Breast epithelium (tissue), 4 donors: ENCODE data around the gene RANBP1. TPM values are rescaled to one million over a fixed set of nuclear protein-coding genes. Genes with fewer than 3 reads are reported as not detected.

Source experiments
- DNase-seq, 2 donors: peaks; one replicate each; pipeline ENCODE4 v3.0.0-alpha.2; 2019; ENCODE audit warnings: low spot score in 2 of 2
- H3K27ac ChIP-seq, 2 donors: fragments of 200-600 bp; sonication (generic) in 1 of 2; one replicate each; pipeline ENCODE4 v1.5.1; 2016 to 2019; ENCODE audit warnings: mild to moderate bottlenecking in 1 of 2
- H3K27me3 ChIP-seq, 2 donors: fragments of 200-600 bp; sonication (generic) in 1 of 2; one replicate each; pipeline versions ENCODE4 v1.5.1 to v1.6.0; 2017 to 2019; ENCODE audit warnings: control low read depth in 1 of 2, mild to moderate bottlenecking in 1 of 2
- H3K36me3 ChIP-seq: fragments of 200-600 bp; one replicate; pipeline ENCODE4 v1.5.1; 2019
- H3K4me1 ChIP-seq, 2 donors: fragments of 200-600 bp; sonication (generic); one replicate each; pipeline ENCODE4 v1.5.1; 2016 to 2019; ENCODE audit warnings: control low read depth in 1 of 2
- H3K4me3 ChIP-seq, 3 donors: fragments of 200-600 bp; sonication (generic); 1 replicate in 2 of 3; 2 replicates in 1 of 3; pipeline ENCODE4 v1.5.1; 2016 to 2019; ENCODE audit warnings: mild to moderate bottlenecking in 3 of 3, moderate library complexity in 2 of 3
- H3K9me3 ChIP-seq, 2 donors: fragments of 200-600 bp; sonication (generic) in 1 of 2; one replicate each; pipeline ENCODE4 v1.5.1; 2016 to 2019; ENCODE audit warnings: control low read depth in 1 of 2
- CTCF ChIP-seq, 3 donors: fragments of 450-650 bp; IDR thresholded peaks; one replicate each; pipeline ENCODE4 v1.5.1; 2016 to 2017; ENCODE audit warnings: antibody characterized with exemption in 3 of 3, mild to moderate bottlenecking in 3 of 3, moderate library complexity in 3 of 3
- POLR2A ChIP-seq: fragments of 450-650 bp; IDR thresholded peaks from one replicate; pipeline ENCODE4 v1.6.1; 2016; ENCODE audit warnings: antibody characterized with exemption, mild to moderate bottlenecking, moderate library complexity
- POLR2AphosphoS5 ChIP-seq, 3 donors: sonication (generic); formaldehyde crosslinking; IDR thresholded peaks; one replicate each; pipeline ENCODE4 v1.6.1; 2017; ENCODE audit warnings: antibody characterized with exemption in 3 of 3
- intact Hi-C: fragments of 100-400 bp; cut with DNase I; formaldehyde crosslinking; loops from one replicate; pipeline ENCODE4 v1.15.1; 2023; ENCODE audit warnings: low total_unique reads
- total RNA-seq, 3 donors: library from RNA; depleted of rRNA; stranded (reverse); fragments of >200 nt; gene quantifications; one replicate each; pipeline ENCODE4 v1.1.0, GENCODE V29; 2016

RANBP1 gene
- total RNA-seq, 3 donors from 2014 or later, result 131 to 202 (median 146) TPM

GRCh38 chr22:20156042-20156389 is 40.1 kb downstream of the RANBP1 start:
- Histone ChIP-seq H3K27me3 (peaks cover 0 to 8% of the 10 kb centered on the region in 2 donors), H3K27ac (no peak overlapping the region), H3K36me3 (no peaks in the 10 kb centered on the region), H3K9me3 (no peaks in the 10 kb centered on the region), H3K4me1 (no peaks in the 10 kb centered on the region), H3K4me3 (no peak overlapping the region)
- intact Hi-C loops, result no loop called here
- no peak for DNase-seq
- no peak for TF ChIP-seq POLR2AphosphoS5 (IDR thresholded peaks at IDR 0.05)
- no peak for TF ChIP-seq POLR2A
- TF ChIP-seq CTCF (IDR thresholded peaks at IDR 0.05), result no peak

GRCh38 chr22:20156611-20157429 is 40.9 kb downstream of the RANBP1 start:
- no peak overlapping the region for H3K4me3 ChIP-seq
- peaks cover 0 to 8% of the 10 kb centered on the region in 2 donors for H3K27me3 ChIP-seq
- no peaks in the 10 kb centered on the region for H3K9me3 ChIP-seq
- H3K4me1 ChIP-seq, result no peaks in the 10 kb centered on the region
- intact Hi-C loops, result no loop called here
- DNase-seq, result peak; percentile 83 to 90
- H3K27ac ChIP-seq, result no peak overlapping the region
- H3K36me3 ChIP-seq, result no peaks in the 10 kb centered on the region
- no peak for TF ChIP-seq POLR2AphosphoS5 (IDR thresholded peaks at IDR 0.05)
- TF ChIP-seq CTCF (IDR thresholded peaks at IDR 0.05), result peak; percentile 99 to 100 (median 99)

- no peaks in the 10 kb centered on the region for H3K36me3 ChIP-seq
- intact Hi-C loops, result loop anchor here (2.0 kb wide), 1 partner anchor 127 kb away; no protein-coding TSS in a partner anchor
- no peaks in the 10 kb centered on the region for H3K9me3 ChIP-seq
- TF ChIP-seq POLR2AphosphoS5 (IDR thresholded peaks at IDR 0.05) (no peak), POLR2A (no peak), CTCF (IDR thresholded peaks at IDR 0.05) (no peak)
- H3K4me3 ChIP-seq, result no peak overlapping the region
- H3K4me1 ChIP-seq, result no peaks in the 10 kb centered on the region
- no peak overlapping the region for H3K27ac ChIP-seq
- peaks cover 0 to 8% of the 10 kb centered on the region in 2 donors for H3K27me3 ChIP-seq
- no peak for DNase-seq
Measured at GRCh38 chr22:20157430-20158183, 41.7 kb downstream of the RANBP1 start.

- no peak overlapping the region for H3K27ac ChIP-seq
- H3K27me3 ChIP-seq, result peaks cover 0 to 8% of the 10 kb centered on the region in 2 donors
- H3K9me3 ChIP-seq, result no peaks in the 10 kb centered on the region
- H3K4me1 ChIP-seq, result no peaks in the 10 kb centered on the region
- intact Hi-C loops, result loop anchor here (2.0 kb wide), 1 partner anchor 126 kb away; no protein-coding TSS in a partner anchor
- TF ChIP-seq POLR2A (no peak), CTCF (IDR thresholded peaks at IDR 0.05) (no peak), POLR2AphosphoS5 (IDR thresholded peaks at IDR 0.05) (no peak)
- no peaks in the 10 kb centered on the region for H3K36me3 ChIP-seq
- no peak overlapping the region for H3K4me3 ChIP-seq
- no peak for DNase-seq
Measured at GRCh38 chr22:20158391-20159036, 42.6 kb downstream of the RANBP1 start.
